ENCODE data around the gene NLRP11.

The NLRP11 gene

GRCh38 chr19:55832676-55833075 lies 877 bp upstream of the NLRP11 start:
- Histone ChIP-seq H3K4me3 (ENCODE audit: low read length) (no peak overlapping the region), H3K9ac (ENCODE audit: low read length) (no peak overlapping the region), H3K4me1 (ENCODE audit: control insufficient read depth, insufficient read depth, low read length) (no peaks in the 10 kb centered on the region), H3K36me3 (ENCODE audit: control insufficient read depth, insufficient read depth, low read length) (no peaks in the 10 kb centered on the region), H3K27me3 (ENCODE audit: control insufficient read depth, insufficient read depth, low read length) (no peaks in the 10 kb centered on the region), H3K27ac (ENCODE audit: low read depth, low read length) (no peak overlapping the region)

- Histone ChIP-seq H3K36me3 (ENCODE audit: control insufficient read depth, insufficient read depth, low read length) (no peaks in the 10 kb centered on the region), H3K9ac (ENCODE audit: low read length) (no peak overlapping the region), H3K27ac (ENCODE audit: low read depth, low read length) (no peak overlapping the region), H3K4me3 (ENCODE audit: low read length) (no peak overlapping the region), H3K27me3 (ENCODE audit: control insufficient read depth, insufficient read depth, low read length) (no peaks in the 10 kb centered on the region), H3K4me1 (ENCODE audit: control insufficient read depth, insufficient read depth, low read length) (no peaks in the 10 kb centered on the region)
Observed at GRCh38 chr19:55830656-55831055, 1.1 kb downstream of the NLRP11 start.

GRCh38 chr19:55820037-55820436 lies 11.8 kb downstream of the NLRP11 start:
- no peak overlapping the region for H3K9ac ChIP-seq (ENCODE audit: low read length)
- no peaks in the 10 kb centered on the region for H3K4me1 ChIP-seq (ENCODE audit: control insufficient read depth, insufficient read depth, low read length)
- H3K27ac ChIP-seq (ENCODE audit: low read depth, low read length), result no peak overlapping the region
- H3K36me3 ChIP-seq (ENCODE audit: control insufficient read depth, insufficient read depth, low read length), result no peaks in the 10 kb centered on the region
- H3K4me3 ChIP-seq (ENCODE audit: low read length), result no peak overlapping the region
- H3K27me3 ChIP-seq (ENCODE audit: control insufficient read depth, insufficient read depth, low read length), result no peaks in the 10 kb centered on the region

GRCh38 chr19:55813906-55814305 lies 17.9 kb downstream of the NLRP11 start:
- Histone ChIP-seq H3K27ac (ENCODE audit: low read depth, low read length) (no peak overlapping the region), H3K27me3 (ENCODE audit: control insufficient read depth, insufficient read depth, low read length) (no peaks in the 10 kb centered on the region), H3K36me3 (ENCODE audit: control insufficient read depth, insufficient read depth, low read length) (no peaks in the 10 kb centered on the region), H3K4me1 (ENCODE audit: control insufficient read depth, insufficient read depth, low read length) (no peaks in the 10 kb centered on the region), H3K9ac (ENCODE audit: low read length) (no peak overlapping the region), H3K4me3 (ENCODE audit: low read length) (no peak overlapping the region)

GRCh38 chr19:55812449-55812848 lies 19.4 kb downstream of the NLRP11 start:
- H3K4me1 ChIP-seq (ENCODE audit: control insufficient read depth, insufficient read depth, low read length), result no peaks in the 10 kb centered on the region
- no peaks in the 10 kb centered on the region for H3K27me3 ChIP-seq (ENCODE audit: control insufficient read depth, insufficient read depth, low read length)
- no peak overlapping the region for H3K4me3 ChIP-seq (ENCODE audit: low read length)
- no peaks in the 10 kb centered on the region for H3K36me3 ChIP-seq (ENCODE audit: control insufficient read depth, insufficient read depth, low read length)
- no peak overlapping the region for H3K27ac ChIP-seq (ENCODE audit: low read depth, low read length)
- no peak overlapping the region for H3K9ac ChIP-seq (ENCODE audit: low read length)

GRCh38 chr19:55811340-55811739 lies 20.5 kb downstream of the NLRP11 start:
- H3K27me3 ChIP-seq (ENCODE audit: control insufficient read depth, insufficient read depth, low read length), result no peaks in the 10 kb centered on the region
- no peaks in the 10 kb centered on the region for H3K4me1 ChIP-seq (ENCODE audit: control insufficient read depth, insufficient read depth, low read length)
- H3K27ac ChIP-seq (ENCODE audit: low read depth, low read length), result no peak overlapping the region
- no peak overlapping the region for H3K9ac ChIP-seq (ENCODE audit: low read length)
- H3K4me3 ChIP-seq (ENCODE audit: low read length), result no peak overlapping the region
- H3K36me3 ChIP-seq (ENCODE audit: control insufficient read depth, insufficient read depth, low read length), result no peaks in the 10 kb centered on the region

- Histone ChIP-seq H3K4me1 (ENCODE audit: control insufficient read depth, insufficient read depth, low read length) (no peaks in the 10 kb centered on the region), H3K27ac (ENCODE audit: low read depth, low read length) (no peak overlapping the region), H3K36me3 (ENCODE audit: control insufficient read depth, insufficient read depth, low read length) (no peaks in the 10 kb centered on the region), H3K27me3 (ENCODE audit: control insufficient read depth, insufficient read depth, low read length) (no peaks in the 10 kb centered on the region), H3K9ac (ENCODE audit: low read length) (no peak overlapping the region), H3K4me3 (ENCODE audit: low read length) (no peak overlapping the region)
Observed at GRCh38 chr19:55809381-55810058, 22.3 kb downstream of the NLRP11 start.

- H3K4me1 ChIP-seq (ENCODE audit: control insufficient read depth, insufficient read depth, low read length), result no peaks in the 10 kb centered on the region
- H3K27ac ChIP-seq (ENCODE audit: low read depth, low read length), result no peak overlapping the region
- H3K9ac ChIP-seq (ENCODE audit: low read length), result no peak overlapping the region
- no peaks in the 10 kb centered on the region for H3K36me3 ChIP-seq (ENCODE audit: control insufficient read depth, insufficient read depth, low read length)
- no peak overlapping the region for H3K4me3 ChIP-seq (ENCODE audit: low read length)
- H3K27me3 ChIP-seq (ENCODE audit: control insufficient read depth, insufficient read depth, low read length), result no peaks in the 10 kb centered on the region
Observed at GRCh38 chr19:55802281-55802680, 29.5 kb downstream of the NLRP11 start.

- Histone ChIP-seq H3K4me3 (ENCODE audit: low read length) (no peak overlapping the region), H3K36me3 (ENCODE audit: control insufficient read depth, insufficient read depth, low read length) (no peaks in the 10 kb centered on the region), H3K27ac (ENCODE audit: low read depth, low read length) (no peak overlapping the region), H3K9ac (ENCODE audit: low read length) (no peak overlapping the region), H3K4me1 (ENCODE audit: control insufficient read depth, insufficient read depth, low read length) (no peaks in the 10 kb centered on the region), H3K27me3 (ENCODE audit: control insufficient read depth, insufficient read depth, low read length) (no peaks in the 10 kb centered on the region)
Observed at GRCh38 chr19:55801416-55801815, 30.4 kb downstream of the NLRP11 start.

GRCh38 chr19:55795021-55795420 lies 36.8 kb downstream of the NLRP11 start:
- no peaks in the 10 kb centered on the region for H3K27me3 ChIP-seq (ENCODE audit: control insufficient read depth, insufficient read depth, low read length)
- H3K36me3 ChIP-seq (ENCODE audit: control insufficient read depth, insufficient read depth, low read length), result no peaks in the 10 kb centered on the region
- H3K27ac ChIP-seq (ENCODE audit: low read depth, low read length), result no peak overlapping the region

GRCh38 chr19:55781112-55781511 lies 50.7 kb downstream of the NLRP11 start:
- H3K36me3 ChIP-seq (ENCODE audit: control insufficient read depth, insufficient read depth, low read length), result no peaks in the 10 kb centered on the region
- H3K4me1 ChIP-seq (ENCODE audit: control insufficient read depth, insufficient read depth, low read length), result no peaks in the 10 kb centered on the region
- no peak overlapping the region for H3K9ac ChIP-seq (ENCODE audit: low read length)
- no peak overlapping the region for H3K27ac ChIP-seq (ENCODE audit: low read depth, low read length)
- H3K4me3 ChIP-seq (ENCODE audit: low read length), result no peak overlapping the region
- no peaks in the 10 kb centered on the region for H3K27me3 ChIP-seq (ENCODE audit: control insufficient read depth, insufficient read depth, low read length)

More at GRCh38 chr19:55795021-55795420, 36.8 kb downstream of the NLRP11 start:
- H3K9ac ChIP-seq (ENCODE audit: low read length), result no peak overlapping the region
- no peak overlapping the region for H3K4me3 ChIP-seq (ENCODE audit: low read length)
- no peaks in the 10 kb centered on the region for H3K4me1 ChIP-seq (ENCODE audit: control insufficient read depth, insufficient read depth, low read length)

- H3K27ac ChIP-seq (ENCODE audit: low read depth, low read length), result no peak overlapping the region
- no peak overlapping the region for H3K9ac ChIP-seq (ENCODE audit: low read length)
- H3K4me1 ChIP-seq (ENCODE audit: control insufficient read depth, insufficient read depth, low read length), result no peaks in the 10 kb centered on the region
- H3K4me3 ChIP-seq (ENCODE audit: low read length), result no peak overlapping the region
- H3K36me3 ChIP-seq (ENCODE audit: control insufficient read depth, insufficient read depth, low read length), result no peaks in the 10 kb centered on the region
- H3K27me3 ChIP-seq (ENCODE audit: control insufficient read depth, insufficient read depth, low read length), result no peaks in the 10 kb centered on the region
Observed at GRCh38 chr19:55778331-55778730, 53.5 kb downstream of the NLRP11 start.

- no peaks in the 10 kb centered on the region for H3K36me3 ChIP-seq (ENCODE audit: control insufficient read depth, insufficient read depth, low read length)
- H3K4me3 ChIP-seq (ENCODE audit: low read length), result no peak overlapping the region
- no peaks in the 10 kb centered on the region for H3K27me3 ChIP-seq (ENCODE audit: control insufficient read depth, insufficient read depth, low read length)
- no peaks in the 10 kb centered on the region for H3K4me1 ChIP-seq (ENCODE audit: control insufficient read depth, insufficient read depth, low read length)
- H3K27ac ChIP-seq (ENCODE audit: low read depth, low read length), result no peak overlapping the region
- H3K9ac ChIP-seq (ENCODE audit: low read length), result no peak overlapping the region
Observed at GRCh38 chr19:55777528-55777927, 54.3 kb downstream of the NLRP11 start.

Data from rectal smooth muscle tissue (tissue), 1 donor.